ENCODE results near the gene HDAC4. TPM values are rescaled to one million over a fixed set of nuclear protein-coding genes. Genes with fewer than 3 reads are reported as not detected.

Gene HDAC4
- total RNA-seq, 1 experiment from 2014 or later = 47.6 TPM

DNA sequence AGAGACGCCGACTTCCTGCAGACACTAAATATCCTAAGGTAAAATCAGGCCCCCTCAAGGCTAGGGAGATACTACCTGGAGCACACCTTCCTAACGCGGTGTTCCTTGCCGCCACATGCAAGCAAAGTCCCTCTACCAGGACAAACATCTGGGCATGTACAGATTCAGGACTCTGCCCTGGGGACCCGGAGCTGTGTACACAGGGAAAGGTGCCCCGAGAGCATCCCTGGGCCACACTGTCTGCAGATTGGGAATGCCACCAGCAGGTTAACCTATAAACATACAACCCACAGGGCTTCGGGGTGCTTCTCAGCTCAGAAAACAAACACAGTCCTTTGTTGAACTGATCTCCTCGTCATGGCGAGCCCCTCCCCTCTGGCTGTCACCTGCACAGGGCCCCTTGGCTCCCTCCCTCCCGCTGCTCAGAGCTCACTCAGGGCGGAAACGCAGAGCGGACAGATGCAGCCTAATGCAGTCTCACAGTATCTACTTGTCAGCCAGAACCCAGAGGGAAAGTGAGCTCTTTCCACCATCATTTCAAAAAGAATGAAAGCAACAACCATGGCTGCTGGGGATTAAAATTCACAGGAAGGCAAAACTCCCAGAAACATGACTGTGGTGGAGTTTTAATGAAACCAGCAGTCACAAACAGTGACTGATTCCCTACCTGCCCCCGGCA is 218.8 kb downstream of the HDAC4 start:
- ATAC-seq (no peak), DNase-seq (ENCODE audit: low read depth, low spot score) (no peak)
- CTCF ChIA-PET = no interaction called here
- H3K36me3 ChIP-seq (ENCODE audit: control insufficient read depth in 1 of 2, insufficient read depth in 2 of 2, low read length in 2 of 2) = peaks cover 0 to 1% of the 10 kb centered on the region in 2 experiments; a peak in 1 of 4 replicates
- no peaks in the 10 kb centered on the region for H3K79me2 ChIP-seq (ENCODE audit: insufficient read depth, low read length)
- no peaks in the 10 kb centered on the region for H3K9me3 ChIP-seq (ENCODE audit: control insufficient read depth in 1 of 2, insufficient read depth in 1 of 2, low read depth in 1 of 2, low read length in 2 of 2)
- no peak overlapping the region for H3K9ac ChIP-seq (ENCODE audit: low read length)
- no peak overlapping the region for H2AFZ ChIP-seq (ENCODE audit: low read depth, low read length, poor library complexity, severe bottlenecking)
- no peaks in the 10 kb centered on the region for H4K20me1 ChIP-seq (ENCODE audit: insufficient read depth)
- intact Hi-C loops (cut with micrococcal nuclease) = no loop called here
- H3K4me2 ChIP-seq (ENCODE audit: low read length) = no peak overlapping the region
- H3K27ac ChIP-seq (ENCODE audit: low read depth, low read length) = no peak overlapping the region
- H3K27me3 ChIP-seq (ENCODE audit: insufficient read depth, low read length) = no peaks in the 10 kb centered on the region
- TF ChIP-seq, protein P1, sequence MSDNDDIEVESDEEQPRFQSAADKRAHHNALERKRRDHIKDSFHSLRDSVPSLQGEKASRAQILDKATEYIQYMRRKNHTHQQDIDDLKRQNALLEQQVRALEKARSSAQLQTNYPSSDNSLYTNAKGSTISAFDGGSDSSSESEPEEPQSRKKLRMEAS (IDR thresholded peaks at IDR 0.05) = no peak
- no peak for TF ChIP-seq ZFX (IDR thresholded peaks at IDR 0.05)
- no peak for TF ChIP-seq TCF7L2 (IDR thresholded peaks at IDR 0.05; ENCODE audit: borderline replicate concordance, extremely low read depth, insufficient read depth, insufficient read length)
- TF ChIP-seq SIN3A (IDR thresholded peaks at IDR 0.05; ENCODE audit: low read depth) = no peak
- no peak for TF ChIP-seq CBX3 (IDR thresholded peaks at IDR 0.05; ENCODE audit: low read depth)
- TF ChIP-seq SRF (IDR thresholded peaks at IDR 0.05; ENCODE audit: low read depth) = no peak
- TF ChIP-seq ZNF274 (IDR thresholded peaks at IDR 0.05; ENCODE audit: low read depth, low read length) = no peak
- TF ChIP-seq EGR1 (IDR thresholded peaks at IDR 0.05; ENCODE audit: low read depth) = no peak
- TF ChIP-seq SP1 (IDR thresholded peaks at IDR 0.05; ENCODE audit: low read depth) = no peak
- TF ChIP-seq CEBPB (IDR thresholded peaks at IDR 0.05; ENCODE audit: low read depth) = no peak
- TF ChIP-seq EZH2phosphoT487 (IDR thresholded peaks at IDR 0.05; ENCODE audit: borderline replicate concordance) = no peak
- TF ChIP-seq, protein P2, sequence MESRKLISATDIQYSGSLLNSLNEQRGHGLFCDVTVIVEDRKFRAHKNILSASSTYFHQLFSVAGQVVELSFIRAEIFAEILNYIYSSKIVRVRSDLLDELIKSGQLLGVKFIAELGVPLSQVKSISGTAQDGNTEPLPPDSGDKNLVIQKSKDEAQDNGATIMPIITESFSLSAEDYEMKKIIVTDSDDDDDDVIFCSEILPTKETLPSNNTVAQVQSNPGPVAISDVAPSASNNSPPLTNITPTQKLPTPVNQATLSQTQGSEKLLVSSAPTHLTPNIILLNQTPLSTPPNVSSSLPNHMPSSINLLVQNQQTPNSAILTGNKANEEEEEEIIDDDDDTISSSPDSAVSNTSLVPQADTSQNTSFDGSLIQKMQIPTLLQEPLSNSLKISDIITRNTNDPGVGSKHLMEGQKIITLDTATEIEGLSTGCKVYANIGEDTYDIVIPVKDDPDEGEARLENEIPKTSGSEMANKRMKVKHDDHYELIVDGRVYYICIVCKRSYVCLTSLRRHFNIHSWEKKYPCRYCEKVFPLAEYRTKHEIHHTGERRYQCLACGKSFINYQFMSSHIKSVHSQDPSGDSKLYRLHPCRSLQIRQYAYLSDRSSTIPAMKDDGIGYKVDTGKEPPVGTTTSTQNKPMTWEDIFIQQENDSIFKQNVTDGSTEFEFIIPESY (IDR thresholded peaks at IDR 0.05; ENCODE audit: extremely low read depth, insufficient replicate concordance, low read length) = no peak
- TF ChIP-seq EZH2 (IDR thresholded peaks at IDR 0.05) = no peak
- no peak for TF ChIP-seq FOSL1 (IDR thresholded peaks at IDR 0.05; ENCODE audit: low read depth)
- no peak for TF ChIP-seq ELF1 (IDR thresholded peaks at IDR 0.05; ENCODE audit: borderline replicate concordance, low read depth)
- TF ChIP-seq RAD21 (IDR thresholded peaks at IDR 0.05; ENCODE audit: low read depth) = no peak
- TF ChIP-seq POLR2AphosphoS5 (IDR thresholded peaks at IDR 0.05; ENCODE audit: low read depth, low read length) = no peak
- TF ChIP-seq, protein P3, sequence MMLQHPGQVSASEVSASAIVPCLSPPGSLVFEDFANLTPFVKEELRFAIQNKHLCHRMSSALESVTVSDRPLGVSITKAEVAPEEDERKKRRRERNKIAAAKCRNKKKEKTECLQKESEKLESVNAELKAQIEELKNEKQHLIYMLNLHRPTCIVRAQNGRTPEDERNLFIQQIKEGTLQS (IDR thresholded peaks at IDR 0.05) = no peak
- TF ChIP-seq, protein P4, sequence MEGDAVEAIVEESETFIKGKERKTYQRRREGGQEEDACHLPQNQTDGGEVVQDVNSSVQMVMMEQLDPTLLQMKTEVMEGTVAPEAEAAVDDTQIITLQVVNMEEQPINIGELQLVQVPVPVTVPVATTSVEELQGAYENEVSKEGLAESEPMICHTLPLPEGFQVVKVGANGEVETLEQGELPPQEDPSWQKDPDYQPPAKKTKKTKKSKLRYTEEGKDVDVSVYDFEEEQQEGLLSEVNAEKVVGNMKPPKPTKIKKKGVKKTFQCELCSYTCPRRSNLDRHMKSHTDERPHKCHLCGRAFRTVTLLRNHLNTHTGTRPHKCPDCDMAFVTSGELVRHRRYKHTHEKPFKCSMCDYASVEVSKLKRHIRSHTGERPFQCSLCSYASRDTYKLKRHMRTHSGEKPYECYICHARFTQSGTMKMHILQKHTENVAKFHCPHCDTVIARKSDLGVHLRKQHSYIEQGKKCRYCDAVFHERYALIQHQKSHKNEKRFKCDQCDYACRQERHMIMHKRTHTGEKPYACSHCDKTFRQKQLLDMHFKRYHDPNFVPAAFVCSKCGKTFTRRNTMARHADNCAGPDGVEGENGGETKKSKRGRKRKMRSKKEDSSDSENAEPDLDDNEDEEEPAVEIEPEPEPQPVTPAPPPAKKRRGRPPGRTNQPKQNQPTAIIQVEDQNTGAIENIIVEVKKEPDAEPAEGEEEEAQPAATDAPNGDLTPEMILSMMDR (IDR thresholded peaks at IDR 0.05 in 2 of 3, conservative IDR thresholded peaks at IDR 0.05 in 1 of 3; ENCODE audit: borderline replicate concordance in 1 of 3, insufficient read depth in 1 of 3, low read depth in 2 of 3, low read length in 2 of 3) = no peak
- no peak for TF ChIP-seq POLR2A (IDR thresholded peaks at IDR 0.05; ENCODE audit: borderline replicate concordance, extremely low read depth, insufficient read depth, insufficient read length)
- POLR2A ChIA-PET = no interaction called here
- H3K9me2 ChIP-seq (ENCODE audit: insufficient read depth) = no peaks in the 10 kb centered on the region
- RAD21 ChIA-PET (ENCODE audit: low non-redundant PET in 1 of 2, low total read pairs in 2 of 2, uncharacterized antibody in 2 of 2, unreplicated experiment in 2 of 2) = no interaction called here
- H3K4me3 ChIP-seq (replicated peaks in 1 of 2; ENCODE audit: low read depth in 1 of 2, low read length in 2 of 2) = no peak overlapping the region
- BruUV-seq (replicated peaks) = no TSS peak
- no peaks in the 10 kb centered on the region for H3K4me1 ChIP-seq (ENCODE audit: control insufficient read depth in 1 of 2, insufficient read depth in 2 of 2, low read length in 2 of 2)
